Natural killer cell (primary cell): ENCODE data around the gene DNTTIP2. TPM values are rescaled to one million over a fixed set of nuclear protein-coding genes. Genes with fewer than 3 reads are reported as not detected.

Source experiments
- ATAC-seq, 3 donors: fragments of 150-1000 bp in 2 of 3; fragments of 200-7000 bp in 1 of 3; cut with Tn5 transposase; 1 replicate in 1 of 3; 2 replicates in 2 of 3; pipeline ENCODE4 v1.10.0; 2021; ENCODE audit warnings: mild to moderate bottlenecking in 2 of 3, moderate library complexity in 2 of 3
- DNase-seq, 2 donors: peaks; one replicate each; pipeline versions ENCODE4 v3.0.0 to v3.0.0-alpha.2; 2013 to 2021; ENCODE audit warnings: mixed read lengths in 1 of 2
- H3K27ac ChIP-seq: one replicate; pipeline ENCODE4 v1.5.1; 2013; ENCODE audit warnings: mild to moderate bottlenecking, low read length
- H3K27me3 ChIP-seq: one replicate; pipeline ENCODE4 v1.6.1; 2013; ENCODE audit warnings: low read length; ENCODE audit not compliant: control insufficient read depth, insufficient read depth
- H3K36me3 ChIP-seq: one replicate; pipeline ENCODE4 v1.6.1; 2013; ENCODE audit warnings: low read length; ENCODE audit not compliant: control insufficient read depth, insufficient read depth
- H3K4me1 ChIP-seq: one replicate; pipeline ENCODE4 v1.6.1; 2013; ENCODE audit warnings: low read length; ENCODE audit not compliant: control insufficient read depth, insufficient read depth
- H3K4me3 ChIP-seq: one replicate; pipeline ENCODE4 v1.5.1; 2013; ENCODE audit warnings: low read length
- H3K9me3 ChIP-seq: one replicate; pipeline ENCODE4 v1.6.1; 2013; ENCODE audit warnings: low read length; ENCODE audit not compliant: control insufficient read depth, insufficient read depth
- H3K27ac Mint-ChIP-seq, 2 donors: one replicate each; pipeline ENCODE4 v1.8.0; 2022; ENCODE audit warnings: mild to moderate bottlenecking in 2 of 2, mixed read lengths in 2 of 2, moderate library complexity in 1 of 2
- H3K27me3 Mint-ChIP-seq, 2 donors: one replicate each; pipeline ENCODE4 v1.8.0; 2022; ENCODE audit warnings: low read depth in 2 of 2, mixed read lengths in 2 of 2
- H3K36me3 Mint-ChIP-seq: one replicate; pipeline ENCODE4 v1.8.0; 2022; ENCODE audit warnings: mixed read lengths
- H3K4me1 Mint-ChIP-seq, 2 donors: one replicate each; pipeline ENCODE4 v1.8.0; 2022; ENCODE audit warnings: mixed read lengths in 2 of 2
- H3K4me3 Mint-ChIP-seq: one replicate; pipeline ENCODE4 v1.8.0; 2022; ENCODE audit warnings: mild to moderate bottlenecking, moderate library complexity, mixed read lengths
- H3K9me3 Mint-ChIP-seq, 2 donors: one replicate each; pipeline ENCODE4 v1.8.0; 2022; ENCODE audit warnings: mixed read lengths in 2 of 2
- WGBS: methylation state at CpG from one replicate; pipeline ENCODE4 v1.1.7; 2013; ENCODE audit warnings: missing lambda C conversion rate; ENCODE audit not compliant: insufficient coverage; 5-methylcytosine and 5-hydroxymethylcytosine counted together
- intact Hi-C: fragments of 100-400 bp; cut with micrococcal nuclease; formaldehyde crosslinking; loops from one replicate; pipeline ENCODE4 v1.14.2; 2022
- total RNA-seq, 4 donors: library from RNA; stranded (reverse); fragments of 120-200 nt in 1 of 4; gene quantifications; one replicate each; pipeline versions ENCODE4 v1.2.3 to v1.2.4, GENCODE V29; 2013 to 2022
- TF ChIP-seq, protein P1 (sequence below): fragments of 200-600 bp; IDR thresholded peaks from one replicate; pipeline ENCODE4 v1.8.0; 2022; ENCODE audit warnings: antibody characterized with exemption

Gene DNTTIP2
- total RNA-seq, 3 donors from 2014 or later (not counting 1 experiment from before 2014, with no cell fraction given), result 88.5 to 104 (median 97.3) TPM

DNA sequence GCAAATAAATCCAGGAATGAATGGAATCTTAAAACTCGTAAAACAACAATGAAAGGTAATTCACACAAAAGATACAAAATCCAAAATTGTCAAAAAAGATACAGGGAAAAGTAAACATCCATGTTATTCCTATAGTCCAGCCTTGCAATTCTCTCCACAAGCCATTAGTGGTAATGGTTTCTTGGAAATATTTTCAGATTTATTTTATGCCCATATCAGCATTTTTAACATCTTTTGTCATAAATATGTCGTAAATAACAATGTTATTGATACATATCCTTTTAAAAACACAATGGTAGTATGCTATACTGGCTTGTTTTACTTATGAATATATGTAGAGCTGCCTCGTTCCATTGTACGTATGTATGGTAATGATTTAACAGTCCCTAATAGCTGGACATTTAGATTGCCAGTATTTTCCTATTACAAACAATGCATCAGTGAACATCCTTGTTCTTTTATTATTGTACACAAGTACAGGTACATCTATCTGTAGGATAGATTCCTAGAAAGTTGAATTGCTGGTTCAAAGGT, 30.6 kb downstream of the DNTTIP2 start:
- TF ChIP-seq, protein P1, sequence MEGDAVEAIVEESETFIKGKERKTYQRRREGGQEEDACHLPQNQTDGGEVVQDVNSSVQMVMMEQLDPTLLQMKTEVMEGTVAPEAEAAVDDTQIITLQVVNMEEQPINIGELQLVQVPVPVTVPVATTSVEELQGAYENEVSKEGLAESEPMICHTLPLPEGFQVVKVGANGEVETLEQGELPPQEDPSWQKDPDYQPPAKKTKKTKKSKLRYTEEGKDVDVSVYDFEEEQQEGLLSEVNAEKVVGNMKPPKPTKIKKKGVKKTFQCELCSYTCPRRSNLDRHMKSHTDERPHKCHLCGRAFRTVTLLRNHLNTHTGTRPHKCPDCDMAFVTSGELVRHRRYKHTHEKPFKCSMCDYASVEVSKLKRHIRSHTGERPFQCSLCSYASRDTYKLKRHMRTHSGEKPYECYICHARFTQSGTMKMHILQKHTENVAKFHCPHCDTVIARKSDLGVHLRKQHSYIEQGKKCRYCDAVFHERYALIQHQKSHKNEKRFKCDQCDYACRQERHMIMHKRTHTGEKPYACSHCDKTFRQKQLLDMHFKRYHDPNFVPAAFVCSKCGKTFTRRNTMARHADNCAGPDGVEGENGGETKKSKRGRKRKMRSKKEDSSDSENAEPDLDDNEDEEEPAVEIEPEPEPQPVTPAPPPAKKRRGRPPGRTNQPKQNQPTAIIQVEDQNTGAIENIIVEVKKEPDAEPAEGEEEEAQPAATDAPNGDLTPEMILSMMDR, result no peak
- ATAC-seq, result no peak
- Histone ChIP-seq H3K4me3 (peak overlapping the region; percentile 98), H3K4me1 (peaks cover 25% of the 10 kb centered on the region), H3K9me3 (no peaks in the 10 kb centered on the region), H3K27ac (peak overlapping the region; percentile 96), H3K36me3 (no peaks in the 10 kb centered on the region), H3K27me3 (no peaks in the 10 kb centered on the region)
- H3K4me1 Mint-ChIP-seq, result peaks cover 41% of the 10 kb centered on the region in 2 donors
- intact Hi-C loops, result loop anchor here (10.0 kb wide), 4 partner anchors 166 to 884 kb away; partner anchors contain the start of gene DIPK1A
- no CpG with 5 or more reads among the region's 4 CpGs for WGBS
- H3K27ac Mint-ChIP-seq, result peak overlapping the region; percentile 95 to 99
- H3K36me3 Mint-ChIP-seq, result no peaks in the 10 kb centered on the region
- peaks cover 0 to 5% of the 10 kb centered on the region in 2 donors for H3K27me3 Mint-ChIP-seq
- peak overlapping the region; percentile 97 for H3K4me3 Mint-ChIP-seq
- no peaks in the 10 kb centered on the region for H3K9me3 Mint-ChIP-seq
- no peak for DNase-seq

- intact Hi-C loops, result loop anchor here (1.0 to 10.0 kb wide), 8 partner anchors 30 to 883 kb away; partner anchors contain the start of gene DIPK1A
- under 1% methylated on average over 36 of the region's 36 CpGs for WGBS
- Mint-ChIP-seq H3K27me3 (peaks cover 0 to 4% of the 10 kb centered on the region in 2 donors), H3K9me3 (no peaks in the 10 kb centered on the region), H3K4me1 (peaks cover 41% of the 10 kb centered on the region in 2 donors), H3K27ac (peak overlapping the region; percentile 95 to 99), H3K4me3 (peak overlapping the region; percentile 97), H3K36me3 (no peaks in the 10 kb centered on the region)
- H3K27ac ChIP-seq, result peak overlapping the region; percentile 96
- no peaks in the 10 kb centered on the region for H3K27me3 ChIP-seq
- no peaks in the 10 kb centered on the region for H3K9me3 ChIP-seq
- ATAC-seq (peak; percentile 19 to 36 (median 35)), DNase-seq (peak; percentile 69 to 85)
- no peaks in the 10 kb centered on the region for H3K36me3 ChIP-seq
- TF ChIP-seq, protein P1, result no peak
- H3K4me3 ChIP-seq, result peak overlapping the region; percentile 98
- H3K4me1 ChIP-seq, result peaks cover 25% of the 10 kb centered on the region
Measured at GRCh38 chr1:93847811-93848288, 31.2 kb downstream of the DNTTIP2 start.

DNA sequence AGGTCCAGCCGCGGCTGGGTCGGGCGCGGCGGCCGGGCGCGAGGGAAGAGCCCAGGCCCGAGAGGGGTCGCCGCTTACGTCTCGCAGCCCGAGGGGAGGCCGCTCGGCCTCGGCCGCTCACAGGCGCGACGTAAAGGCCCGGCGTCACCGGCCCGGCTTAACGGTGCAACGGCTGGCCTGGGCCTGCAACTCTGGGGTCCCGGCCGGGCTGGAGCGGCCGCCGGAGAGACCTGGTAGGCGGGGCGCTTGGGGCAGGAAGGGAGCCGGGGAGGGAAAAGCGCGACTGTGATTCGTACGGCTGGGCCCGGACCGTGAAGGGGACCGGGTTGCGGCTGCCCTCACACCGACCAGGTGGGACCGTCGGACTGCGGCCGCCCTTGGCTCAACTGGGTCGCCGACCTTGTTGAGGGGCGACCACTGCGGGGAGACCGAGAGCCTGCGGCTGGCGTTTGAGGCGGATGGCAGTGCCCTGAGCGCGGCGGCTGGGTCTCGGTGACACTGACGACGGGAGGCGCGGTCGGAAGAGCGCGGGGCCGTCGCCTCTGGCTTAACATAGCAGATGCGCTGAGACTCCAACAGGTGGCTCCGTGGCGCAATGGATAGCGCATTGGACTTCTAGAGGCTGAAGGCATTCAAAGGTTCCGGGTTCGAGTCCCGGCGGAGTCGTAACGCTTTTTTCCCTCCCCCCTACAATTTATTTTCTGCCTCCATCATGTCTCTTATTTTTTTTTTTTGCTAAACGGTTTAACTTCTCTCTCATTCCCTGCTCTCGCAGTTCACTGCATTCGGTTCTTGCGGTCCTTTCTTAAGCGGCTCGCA, 31.8 kb downstream of the DNTTIP2 start:
- H3K9me3 ChIP-seq, result no peaks in the 10 kb centered on the region
- peaks cover 0 to 3% of the 10 kb centered on the region in 2 donors for H3K27me3 Mint-ChIP-seq

More for the DNA sequence above, 31.8 kb downstream of the DNTTIP2 start:
- Mint-ChIP-seq H3K4me1 (peaks cover 41% of the 10 kb centered on the region in 2 donors), H3K27ac (peak overlapping the region; percentile 95 to 99), H3K4me3 (peak overlapping the region; percentile 97), H3K36me3 (no peaks in the 10 kb centered on the region), H3K9me3 (no peaks in the 10 kb centered on the region)
- under 1% methylated on average over 83 of the region's 86 CpGs for WGBS
- peak overlapping the region; percentile 96 for H3K27ac ChIP-seq
- DNase-seq (peak; percentile 90 to 98), ATAC-seq (peak; percentile 60 to 76 (median 64))
- TF ChIP-seq, protein P1, result no peak
- no peaks in the 10 kb centered on the region for H3K27me3 ChIP-seq
- H3K4me1 ChIP-seq, result peaks cover 25% of the 10 kb centered on the region
- peak overlapping the region; percentile 98 for H3K4me3 ChIP-seq
- H3K36me3 ChIP-seq, result no peaks in the 10 kb centered on the region
- intact Hi-C loops, result loop anchor here (1.0 to 10.0 kb wide), 9 partner anchors 31 to 882 kb away; partner anchors contain the start of genes DIPK1A and GCLM
